HG02678 (cell line): ENCODE data around the gene ZNF487.
"Not testable (repeated sequence)": the region's sequence is repeated elsewhere in the genome, so short reads cannot be mapped to it uniquely, and the experiment has no call there.

Experiments
- ATAC-seq: cut with Tn5 transposase; IDR thresholded peaks from one replicate; pipeline ENCODE4 v1.9.1; 2021; ENCODE audit warnings: mild to moderate bottlenecking, moderate library complexity; ENCODE audit not compliant: unreplicated experiment

Gene ZNF487

DNA sequence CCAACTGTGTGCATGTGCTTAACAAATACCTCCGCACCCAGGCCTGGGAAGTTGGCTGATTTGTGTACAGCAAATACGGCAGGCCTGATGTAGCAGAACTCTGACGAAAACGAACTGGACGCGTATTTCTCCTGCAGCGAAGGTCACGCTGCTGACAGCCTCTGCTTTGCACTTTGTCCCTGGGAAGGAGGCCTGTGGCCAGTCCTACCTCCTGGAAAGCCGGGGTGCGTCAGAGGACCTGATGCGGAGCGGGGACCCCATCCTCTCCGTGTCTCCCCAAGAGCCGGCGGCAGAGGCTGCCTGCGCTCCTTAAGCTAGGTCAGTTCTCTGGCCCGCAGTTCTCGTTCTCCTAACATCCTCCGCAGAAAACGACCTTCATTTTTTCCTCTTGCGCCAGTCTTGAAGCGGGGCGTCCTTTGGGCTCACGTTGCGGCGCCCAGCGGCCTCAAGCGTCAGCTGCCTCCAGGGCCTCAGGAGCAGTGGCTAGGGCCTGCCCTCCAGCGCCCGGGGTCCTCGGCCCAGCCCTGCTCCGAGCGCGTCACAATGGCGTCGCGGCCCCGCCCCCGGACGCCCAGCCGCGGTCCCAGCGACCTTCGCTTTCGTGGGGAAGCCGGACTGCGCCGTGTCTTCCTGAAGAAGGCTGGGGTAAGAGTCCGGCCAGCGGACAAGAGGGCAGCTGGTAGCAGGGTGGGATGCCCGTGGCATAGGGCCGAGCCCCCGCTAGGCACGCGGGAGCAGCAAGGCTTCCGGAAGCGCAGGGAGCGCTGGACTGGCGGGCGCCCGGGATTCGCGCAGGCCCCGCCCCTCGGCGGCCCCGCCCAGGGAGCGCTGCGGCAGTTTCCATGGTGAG is at the start of gene ZNF487:
Gene ZNF487, plus strand, starts transcription at position 821 of the 850 bp plus-strand sequence. CDS start 38,703 bp downstream, outside the sequence.
- peak; percentile 97 for ATAC-seq

- no peak for ATAC-seq
Observed at GRCh38 chr10:43387678-43388032, 49.3 kb upstream of the ZNF487 start.

- ATAC-seq, result no peak
Observed at GRCh38 chr10:43389867-43390266, 47.0 kb upstream of the ZNF487 start.

DNA sequence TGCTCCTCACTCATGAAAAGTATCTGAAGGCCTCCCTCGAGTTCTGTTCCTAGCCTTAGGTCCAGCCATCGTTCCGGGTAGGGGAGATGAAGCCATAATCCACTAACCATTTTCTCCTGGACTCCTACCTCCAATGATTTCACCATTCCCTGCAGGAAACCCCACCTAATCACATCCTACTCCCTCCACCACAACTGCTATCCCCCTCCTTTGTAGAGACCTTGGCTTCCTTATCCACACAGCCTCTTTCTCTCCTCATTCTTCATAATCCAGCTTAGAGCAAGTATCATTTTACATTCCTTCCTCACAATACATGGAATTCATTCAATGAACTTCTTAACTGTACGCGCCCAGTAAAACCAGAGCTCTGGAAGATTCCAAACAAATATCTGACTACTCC is 46.6 kb upstream of the ZNF487 start:
- no peak for ATAC-seq

GRCh38 chr10:43390759-43391158 is 46.2 kb upstream of the ZNF487 start:
- ATAC-seq, result no peak

DNA sequence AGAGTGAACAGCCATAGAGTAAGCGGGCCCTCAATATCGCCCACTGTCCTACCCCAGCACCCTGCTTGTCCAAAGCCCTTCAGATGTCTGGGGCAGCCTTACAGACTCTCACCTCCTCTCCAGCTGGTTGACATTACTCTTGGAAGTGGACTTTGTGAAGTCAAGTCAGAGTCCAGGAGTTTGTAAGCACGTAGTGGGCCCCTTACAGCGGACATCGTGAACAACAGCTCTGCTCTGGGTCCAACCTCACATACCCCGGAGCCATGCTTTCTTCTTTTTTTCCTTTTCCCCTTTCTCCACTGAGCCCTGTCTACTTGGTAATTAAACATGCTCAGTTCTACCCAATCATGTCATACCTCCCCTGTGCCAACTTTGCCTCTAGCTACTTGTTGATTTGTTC is 45.4 kb upstream of the ZNF487 start:
- no peak for ATAC-seq

DNA sequence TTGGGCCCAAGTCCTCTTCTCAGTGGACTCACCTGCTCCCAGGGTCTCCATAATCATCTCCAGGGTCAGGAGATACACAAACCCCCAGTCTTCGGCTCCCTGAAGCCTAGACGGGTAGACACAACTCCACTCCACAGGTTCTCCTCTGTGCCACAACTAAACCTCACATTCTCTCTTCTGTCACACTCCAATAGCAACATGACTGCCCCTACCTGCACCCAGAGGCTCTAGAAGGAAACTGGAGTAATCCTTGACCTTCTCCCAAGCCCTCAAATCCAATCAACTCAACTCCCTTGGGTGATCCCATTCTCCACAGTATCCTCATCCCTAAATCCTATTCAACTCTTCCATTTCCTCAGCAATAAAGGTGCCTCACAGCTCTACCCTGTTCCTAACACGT is 44.2 kb upstream of the ZNF487 start:
- ATAC-seq, result no peak

DNA sequence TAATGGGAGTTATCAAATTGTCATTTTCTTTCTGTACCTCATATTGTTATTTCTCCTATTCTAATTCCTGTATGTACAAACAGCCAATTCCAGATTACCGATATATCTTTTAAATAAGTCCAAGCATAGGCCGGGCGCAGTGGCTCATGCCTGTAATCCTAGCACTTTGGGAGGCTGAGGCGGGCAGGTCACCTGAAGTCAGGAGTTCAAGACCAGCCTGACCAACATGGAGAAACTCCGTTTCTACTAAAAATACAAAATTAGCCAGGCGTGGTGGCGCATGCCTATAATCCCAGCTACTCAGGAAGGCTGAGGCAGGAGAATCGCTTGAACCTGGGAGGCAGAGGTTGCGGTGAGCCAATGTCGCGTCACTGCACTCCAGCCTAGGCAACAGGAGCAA is 43.7 kb upstream of the ZNF487 start:
- ATAC-seq, result not testable (repeated sequence)

- ATAC-seq, result no peak
Observed at GRCh38 chr10:43393606-43394360, 43.1 kb upstream of the ZNF487 start.

- no peak for ATAC-seq
Observed at GRCh38 chr10:43394868-43395267, 42.0 kb upstream of the ZNF487 start.

DNA sequence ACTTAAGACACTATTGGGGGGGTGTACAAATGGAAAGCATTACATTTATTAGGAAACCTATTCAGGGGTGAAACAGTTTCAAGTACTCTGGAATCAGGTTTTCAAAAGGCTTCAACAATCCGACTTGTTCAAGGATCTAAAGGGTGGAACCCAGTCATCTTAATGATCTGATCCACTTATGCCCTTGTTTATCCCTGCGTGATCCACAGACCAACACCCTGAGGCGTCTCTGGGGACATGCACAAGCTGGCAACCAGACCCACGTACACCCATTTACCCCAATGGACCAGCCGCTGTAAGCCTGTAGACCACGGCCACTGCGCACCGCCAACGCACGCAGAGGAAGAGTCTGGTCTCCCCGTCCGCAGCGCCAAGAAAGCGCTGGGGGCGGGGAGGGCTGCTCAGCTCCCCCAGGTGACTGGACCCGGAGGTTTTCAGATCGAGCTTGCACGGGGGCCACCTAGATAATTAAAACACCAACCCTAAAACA is 41.3 kb upstream of the ZNF487 start:
- ATAC-seq, result no peak

- peak; percentile 61 for ATAC-seq
Observed at GRCh38 chr10:43396061-43396927, 40.6 kb upstream of the ZNF487 start.

DNA sequence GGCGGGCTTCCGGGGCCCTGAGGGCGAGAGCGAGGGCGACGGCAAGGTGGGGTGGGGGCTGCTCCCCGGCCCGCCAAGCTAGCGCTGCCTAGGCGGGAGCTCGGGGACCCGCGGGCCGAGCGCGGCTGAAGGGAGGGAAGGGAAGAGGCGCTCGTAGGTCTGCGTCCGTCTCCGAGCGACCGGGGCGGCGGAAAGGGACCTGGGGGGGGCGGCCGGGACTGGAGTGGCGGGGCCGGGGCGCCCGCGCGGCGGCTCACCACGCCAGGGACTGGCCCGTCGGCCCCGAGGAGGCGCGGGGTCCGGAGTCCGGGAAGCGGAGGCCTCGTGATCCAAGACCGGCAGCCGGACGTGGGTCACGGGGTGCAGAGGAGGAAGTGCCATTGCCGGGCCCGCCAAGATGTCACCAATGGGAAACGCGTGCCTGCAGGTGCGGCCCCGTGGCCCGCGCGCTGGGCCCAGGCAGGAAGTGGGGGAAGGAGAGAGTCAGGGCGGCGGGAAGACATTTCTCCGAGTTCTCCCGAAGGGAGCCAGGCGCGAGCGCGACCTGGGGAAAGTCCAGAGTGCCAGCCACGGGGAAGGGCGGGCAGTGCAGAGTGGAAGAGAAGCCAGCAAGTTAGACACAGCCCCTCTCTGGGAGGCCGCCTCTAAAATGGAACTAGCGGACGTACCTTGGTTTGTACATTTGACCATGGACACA is 39.8 kb upstream of the ZNF487 start:
- peak; percentile 88 for ATAC-seq

DNA sequence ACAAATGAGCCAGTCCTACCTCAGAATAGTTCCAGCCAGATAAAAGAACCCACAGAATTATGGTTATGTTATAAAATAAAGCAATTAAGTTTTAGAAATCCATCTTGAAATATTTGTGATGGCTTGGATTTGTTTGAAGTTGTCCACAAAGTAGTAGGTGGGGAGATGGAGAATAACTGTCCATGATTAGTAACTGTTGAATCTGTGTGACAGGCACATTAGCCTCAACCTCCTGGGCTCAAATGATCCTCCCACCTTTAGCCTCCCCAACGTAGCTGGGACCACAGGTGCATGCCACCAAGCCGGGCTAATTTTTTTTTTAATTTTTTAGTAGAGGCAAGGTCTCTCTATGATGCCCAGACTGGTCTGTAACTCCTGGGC is 38.0 kb upstream of the ZNF487 start:
- no peak for ATAC-seq

DNA sequence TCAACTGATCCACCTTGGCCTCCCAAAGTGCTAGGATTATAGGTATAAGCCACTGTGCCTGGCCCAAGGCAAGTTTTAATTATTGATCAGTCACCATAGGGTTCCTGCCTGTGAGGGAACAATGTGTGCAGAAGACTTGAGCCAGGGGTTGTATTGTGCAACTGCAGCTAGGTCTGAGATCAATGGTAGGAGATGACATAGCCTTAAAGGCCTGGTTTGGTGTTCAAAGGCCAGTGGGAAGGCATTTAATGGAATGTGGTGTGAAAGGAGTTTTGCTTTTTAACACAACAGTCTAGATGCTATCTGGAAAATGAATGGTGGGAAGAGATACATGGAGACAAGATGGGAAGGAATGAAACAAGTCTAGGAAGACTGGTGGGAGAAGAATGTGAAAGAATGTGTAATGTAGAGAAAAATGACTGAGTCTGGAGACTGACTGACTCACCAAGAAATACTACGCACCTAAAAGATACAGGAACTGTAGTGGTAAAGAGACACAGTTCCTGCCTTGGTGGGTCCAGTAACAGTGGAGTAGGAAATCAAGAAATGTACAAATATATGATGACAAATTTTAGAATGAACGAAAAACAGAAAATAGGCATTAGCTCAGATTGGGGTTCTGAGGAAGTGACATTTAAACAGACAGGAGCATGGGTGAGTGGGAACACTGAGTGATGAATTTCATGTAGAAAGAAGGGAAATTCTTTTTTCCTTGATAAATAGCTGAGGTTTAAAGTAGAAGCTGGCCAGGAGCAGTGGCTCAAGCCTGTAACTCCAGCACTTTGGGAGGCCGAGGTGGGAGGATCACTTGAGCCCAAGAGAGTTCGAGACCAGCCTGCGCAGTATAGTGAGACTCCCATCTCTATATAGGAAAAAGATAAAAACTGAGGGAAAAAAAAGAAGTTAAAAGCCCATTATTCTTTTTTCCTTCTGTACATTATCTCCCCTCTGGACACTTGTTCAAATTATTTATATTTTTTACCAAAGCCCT is 37.3 kb upstream of the ZNF487 start:
- no peak for ATAC-seq

GRCh38 chr10:43401627-43402026 is 35.3 kb upstream of the ZNF487 start:
- ATAC-seq, result no peak

DNA sequence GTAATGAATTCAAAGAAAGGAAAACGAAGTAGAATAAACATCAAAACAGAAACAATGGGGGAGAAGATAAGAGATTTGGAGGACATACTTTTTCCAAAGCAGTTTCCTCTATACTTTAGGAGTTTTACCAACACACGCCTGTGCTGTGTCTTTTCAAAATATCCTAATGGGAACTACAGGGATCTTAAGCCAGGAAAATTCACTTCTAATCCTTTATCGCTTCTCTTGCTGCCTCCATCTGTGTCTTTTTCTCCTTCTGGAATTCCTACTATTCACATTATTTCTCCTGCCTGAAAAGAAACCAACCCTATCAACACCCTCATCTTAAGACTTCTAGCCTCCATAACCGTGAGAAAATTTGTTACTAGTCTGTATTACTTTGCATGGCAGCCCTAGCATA is 34.7 kb upstream of the ZNF487 start:
- no peak for ATAC-seq

- ATAC-seq, result no peak
Observed at GRCh38 chr10:43402880-43403452, 33.9 kb upstream of the ZNF487 start.
